ENCODE results near the gene CNTNAP2.

GRCh38 chr7:148182264-148182663, 2065.7 kb downstream of the CNTNAP2 start:
- TF ChIP-seq POLR2AphosphoS5 (IDR thresholded peaks at IDR 0.05; ENCODE audit: insufficient read depth in 1 of 2, low read depth in 1 of 2) (no peak), POLR2A (IDR thresholded peaks at IDR 0.05) (no peak)
